NCI-H2196 (cell line): ENCODE measurements around the gene CLMN.

Source experiments
- DNase-seq: peaks from one replicate; lab custom pipeline; 2025; ENCODE audit not compliant: unreplicated experiment; lab: John Stamatoyannopoulos, UW

The CLMN gene

DNA sequence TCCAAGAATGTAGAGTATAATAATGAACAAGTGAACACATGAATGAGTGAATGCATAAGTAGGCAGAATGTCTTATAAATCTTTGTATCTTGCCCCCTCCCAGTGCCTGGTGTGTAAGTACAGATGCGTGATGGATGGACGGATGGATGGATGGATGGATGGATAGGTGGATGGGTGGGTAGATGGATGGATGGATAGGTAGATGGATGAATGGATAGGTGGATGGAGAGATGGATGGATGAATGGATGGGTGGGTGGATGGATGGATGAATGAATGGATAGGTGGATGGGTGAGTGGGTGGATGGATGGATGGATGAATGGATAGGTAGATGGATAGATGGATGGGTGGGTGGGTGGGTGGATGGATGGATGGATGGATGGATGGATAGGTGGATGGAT, 74.4 kb downstream of the CLMN start:
- no peak for DNase-seq

DNA sequence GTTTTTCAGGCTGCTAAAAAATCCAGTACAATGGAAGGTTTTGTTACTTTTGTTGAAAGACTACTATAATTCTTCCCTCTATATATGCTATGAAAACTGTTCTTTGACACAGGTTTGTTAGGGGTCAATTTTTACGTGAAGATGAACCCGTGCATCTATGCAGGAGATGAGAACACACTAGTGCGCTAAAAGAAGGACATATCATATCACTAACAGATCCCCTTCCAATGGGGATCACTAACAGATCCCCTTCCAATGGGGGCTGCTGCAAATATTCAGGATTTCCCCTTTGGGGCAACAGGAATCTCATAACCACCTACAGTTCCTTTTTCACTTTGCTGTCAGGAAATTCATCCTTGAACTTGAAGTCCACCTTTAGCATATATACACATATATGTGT, 75.1 kb downstream of the CLMN start:
- no peak for DNase-seq

DNA sequence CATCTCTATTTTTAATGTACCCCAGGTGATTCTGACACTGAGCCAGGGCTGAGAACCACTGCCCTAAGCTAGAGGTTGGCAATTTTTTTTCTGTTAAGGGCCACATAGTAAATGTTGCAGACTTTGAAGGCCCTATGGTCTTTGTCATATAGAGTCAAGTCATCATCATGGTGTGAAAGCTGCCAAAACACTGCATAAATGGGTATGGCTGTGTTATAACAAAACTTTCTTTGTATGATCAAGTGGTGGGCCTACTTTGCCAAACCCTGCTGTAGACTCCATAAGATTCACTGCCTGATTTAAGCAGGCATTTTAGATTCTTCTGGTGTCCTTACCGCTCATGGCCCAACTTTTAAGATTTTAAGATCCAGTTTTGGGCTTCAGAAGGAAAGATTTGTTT, 76.8 kb downstream of the CLMN start:
- no peak for DNase-seq

DNA sequence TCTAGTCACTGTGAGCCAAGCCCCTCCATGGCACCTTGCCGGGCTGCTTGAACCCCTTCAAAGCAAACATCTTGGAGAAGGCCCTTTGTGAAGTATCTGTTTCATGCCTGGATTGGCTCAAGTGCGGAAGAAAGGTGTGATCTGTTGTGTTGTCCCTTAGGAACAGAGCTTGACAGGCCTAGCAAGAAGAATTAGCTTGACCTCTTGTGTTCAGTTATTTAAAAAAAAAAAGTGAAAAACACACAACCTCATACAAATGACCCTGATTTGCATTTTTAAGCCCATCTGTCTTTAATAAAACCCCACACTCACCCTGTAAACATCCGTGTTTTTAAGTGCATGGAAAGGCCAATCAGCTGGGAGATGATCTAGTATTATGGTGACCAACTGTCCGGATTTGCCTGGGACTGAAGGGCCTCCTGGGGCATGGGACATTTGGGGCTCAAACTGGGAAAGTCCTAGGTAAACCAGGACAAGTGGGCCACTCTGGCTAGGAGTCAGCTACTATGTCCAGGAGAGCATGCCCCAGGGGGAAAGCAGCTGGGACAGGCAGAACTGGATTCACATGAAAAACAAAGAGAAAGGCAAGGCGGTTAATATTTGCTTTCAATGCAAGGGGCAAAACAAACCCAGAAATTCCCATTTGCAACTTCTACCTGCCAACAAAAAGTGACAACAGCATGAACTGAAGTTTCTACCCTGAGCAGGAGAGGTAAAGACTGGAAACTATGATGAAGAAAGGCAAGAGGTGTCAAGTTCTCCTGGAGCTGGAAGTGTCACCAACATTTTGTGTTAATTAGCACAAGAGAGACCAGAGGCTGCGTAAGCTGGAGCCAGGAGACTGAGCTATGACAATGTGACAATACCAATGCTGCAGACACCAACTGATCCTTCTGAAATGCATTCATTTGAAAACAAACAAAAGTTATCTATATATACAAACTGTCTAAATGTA, 78.6 kb downstream of the CLMN start:
- no peak for DNase-seq

DNA sequence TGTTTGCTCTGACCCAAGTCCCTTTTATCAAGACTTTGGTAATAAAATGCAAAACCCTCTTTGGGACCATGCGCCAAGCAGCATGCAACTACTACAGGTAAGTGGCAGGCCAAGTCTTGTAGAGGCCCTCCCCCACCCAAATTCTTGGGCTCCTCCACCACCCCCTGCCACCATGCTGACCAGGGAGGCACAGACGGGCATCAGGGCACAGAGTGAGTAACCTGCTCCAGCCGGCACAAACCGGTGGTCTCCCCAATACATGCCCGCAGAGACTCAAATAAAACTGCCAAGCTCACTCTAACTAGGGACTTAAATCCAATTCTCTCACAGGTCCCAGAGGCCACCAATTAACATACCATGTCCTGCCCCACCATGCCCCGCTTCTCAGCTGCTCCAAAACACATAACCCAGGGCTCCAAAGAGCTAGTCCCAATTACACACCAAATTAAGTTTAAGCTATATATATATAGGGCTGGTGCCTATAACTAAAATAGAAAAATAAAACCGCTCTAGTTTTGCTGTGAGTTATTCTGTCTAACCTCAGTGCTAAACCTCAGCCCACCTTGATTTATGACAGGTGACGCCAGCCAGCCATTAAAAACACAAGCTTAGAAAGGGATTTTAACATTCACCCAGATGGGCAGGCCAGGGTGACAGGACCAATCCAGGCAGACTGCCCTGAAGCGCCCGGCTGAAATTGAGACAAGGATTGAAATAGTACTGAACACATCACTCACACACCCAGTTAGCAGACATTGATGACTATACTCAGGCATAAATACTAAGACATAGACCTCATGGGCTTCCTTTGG, 81.0 kb downstream of the CLMN start:
- no peak for DNase-seq

DNA sequence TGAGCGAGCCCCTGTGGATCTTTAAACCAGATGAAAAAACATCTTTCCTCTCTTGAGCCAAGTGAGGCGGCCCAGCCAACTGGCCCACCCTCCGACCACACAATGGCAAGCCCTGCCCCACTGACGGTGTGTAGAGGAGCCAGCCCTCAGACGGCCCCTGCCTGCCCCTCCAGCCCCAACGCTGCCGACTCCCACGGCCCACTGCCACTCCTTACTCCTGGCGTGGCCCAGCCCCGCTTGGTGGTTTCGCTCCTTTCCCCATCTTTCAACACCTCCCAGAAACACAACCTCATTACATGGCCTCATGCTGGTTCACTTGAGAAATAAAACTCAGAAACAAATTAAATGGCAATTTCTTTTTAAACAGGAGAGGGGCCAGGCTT, 81.8 kb downstream of the CLMN start:
- no peak for DNase-seq

DNA sequence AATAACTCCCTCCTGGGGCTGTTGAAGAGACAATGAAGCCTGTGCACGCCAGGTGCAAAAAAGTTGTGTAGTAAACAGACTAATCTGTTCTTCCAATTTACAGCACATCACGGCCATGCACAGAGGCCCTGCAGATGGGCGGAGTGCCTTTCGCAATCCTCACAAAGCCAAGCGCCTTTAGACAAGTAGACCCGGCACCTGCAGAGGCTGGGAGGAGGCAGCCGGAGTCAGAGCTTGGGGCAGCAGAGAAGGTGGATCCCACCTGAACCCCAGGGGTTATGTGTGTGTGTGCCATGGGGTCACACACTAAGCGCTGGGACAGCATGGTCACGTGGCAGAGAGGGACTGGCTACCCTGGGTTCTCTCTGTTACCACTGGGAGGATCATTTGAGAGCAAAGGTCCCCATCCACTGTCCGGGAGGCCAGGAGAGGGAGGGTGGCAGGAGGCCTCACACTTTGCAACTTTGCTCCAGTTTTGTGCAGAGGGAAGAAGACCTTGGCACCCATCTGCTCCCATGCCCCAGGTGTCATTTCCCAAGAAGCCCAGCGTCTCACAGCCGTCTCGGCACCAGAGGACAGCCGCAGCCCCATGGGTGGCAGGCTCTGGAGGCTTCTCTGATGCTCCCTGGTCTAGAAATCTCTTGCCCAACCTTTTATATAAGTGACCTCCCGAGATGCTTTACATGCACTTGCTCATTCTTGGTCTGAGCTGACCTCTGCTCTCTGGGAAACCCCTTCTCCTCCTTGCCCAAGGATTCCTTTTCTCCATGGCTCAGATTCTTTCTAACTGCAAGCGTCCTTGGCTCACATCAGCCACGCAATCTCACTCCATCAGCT, 82.4 kb downstream of the CLMN start:
- DNase-seq: no peak

DNA sequence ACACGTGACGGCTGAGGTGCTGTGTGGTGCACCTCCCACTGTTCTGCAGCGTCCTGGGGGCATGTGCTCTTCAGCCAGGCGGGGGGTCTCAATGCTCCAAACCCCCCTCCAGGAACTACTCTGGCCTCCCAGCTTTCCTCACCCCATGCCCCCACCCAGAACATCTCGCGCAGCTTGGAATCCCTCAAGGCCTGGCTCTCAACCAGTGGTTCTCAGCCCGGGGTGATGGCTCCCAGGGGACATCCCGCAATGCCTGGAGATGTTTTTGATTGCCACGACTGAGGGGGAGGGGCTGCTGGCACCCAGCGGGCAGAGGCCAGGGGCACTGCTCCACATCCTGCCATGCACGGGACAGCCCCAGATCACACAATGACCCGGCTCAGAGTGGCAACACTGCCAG, 83.5 kb downstream of the CLMN start:
- DNase-seq: no peak

DNA sequence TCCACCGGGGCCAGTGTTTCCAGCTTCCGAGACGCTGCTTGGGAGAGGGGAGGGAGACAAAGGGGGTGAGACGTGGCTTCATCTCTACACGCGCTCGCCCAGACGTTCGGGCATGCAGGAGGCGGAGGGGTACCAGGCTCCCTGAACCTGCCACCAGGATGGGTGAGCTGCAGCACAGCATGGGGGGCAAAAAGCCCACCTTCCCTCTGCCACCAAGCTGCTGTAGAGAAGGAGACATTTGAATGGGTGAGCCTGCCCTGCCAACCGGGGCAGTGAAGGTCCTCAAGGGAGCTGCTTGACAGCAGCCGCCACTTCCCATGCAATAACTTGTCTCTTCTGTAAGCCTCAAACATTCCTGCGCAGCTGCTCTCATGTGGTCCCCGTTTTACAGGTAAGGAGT, 83.9 kb downstream of the CLMN start:
- DNase-seq: no peak

DNA sequence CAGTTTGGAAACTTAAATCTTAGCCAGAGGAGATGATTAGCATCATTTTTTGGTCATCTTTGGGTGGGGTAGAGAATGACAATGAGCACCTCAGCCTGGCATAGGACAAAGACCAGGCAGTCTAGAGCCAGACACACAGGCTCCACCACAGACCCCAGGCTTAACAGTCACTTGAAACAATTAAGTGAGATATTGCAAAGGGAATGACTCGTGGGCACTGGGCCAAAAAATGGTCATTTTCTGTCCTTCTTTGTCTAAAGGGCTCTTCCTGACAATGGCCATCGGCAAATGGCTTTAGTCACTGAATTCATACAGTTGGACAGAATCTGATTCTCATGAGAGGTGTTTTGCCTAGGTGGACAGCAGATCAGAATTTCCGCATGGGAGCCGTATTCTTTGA, 84.4 kb downstream of the CLMN start:
- DNase-seq: no peak

DNA sequence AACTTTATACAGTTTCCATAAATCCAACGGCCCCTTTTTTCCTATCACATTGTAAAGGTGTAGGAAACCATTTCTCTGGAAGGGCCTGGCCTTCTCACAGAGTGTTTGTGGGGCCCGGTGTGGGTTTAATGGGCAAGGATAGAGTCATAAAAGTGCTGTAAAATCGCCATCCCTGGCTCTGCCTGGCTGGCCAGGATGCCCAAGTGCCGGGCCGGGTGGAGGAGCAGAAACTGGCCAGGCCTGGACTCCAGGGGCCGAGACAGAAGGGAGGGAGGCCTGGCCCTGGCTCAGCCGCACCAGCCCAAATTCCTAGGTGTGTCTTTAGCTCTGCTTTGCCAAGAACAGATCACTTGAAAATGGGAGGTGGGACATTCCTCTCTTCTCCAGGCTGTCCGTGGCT, 85.3 kb downstream of the CLMN start:
- no peak for DNase-seq

DNA sequence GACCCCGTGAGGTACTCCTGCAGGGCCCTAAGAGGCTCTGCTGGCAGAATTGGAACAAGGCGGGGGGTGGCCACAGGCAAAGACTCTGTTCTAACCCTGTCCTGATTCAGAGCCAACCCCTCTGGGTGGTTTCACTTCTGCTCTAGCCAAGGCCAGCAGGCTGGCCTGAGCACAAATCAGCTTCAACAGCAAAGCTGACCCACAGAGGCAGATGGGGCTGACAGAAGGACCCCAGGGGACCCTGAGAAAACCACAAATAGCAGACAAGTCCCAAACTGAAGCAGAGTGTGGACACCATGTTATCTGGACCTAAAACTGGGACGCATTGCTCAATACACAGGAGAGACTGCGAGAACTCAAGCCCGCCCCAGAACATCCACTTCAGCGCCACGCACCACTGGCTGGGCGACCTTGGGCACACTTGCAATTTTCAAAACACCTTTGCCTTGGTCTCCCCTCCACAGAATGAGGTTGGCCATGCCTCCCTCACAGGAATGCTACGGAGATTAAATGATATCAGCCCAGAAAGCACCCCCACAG, 85.9 kb downstream of the CLMN start:
- DNase-seq: no peak

DNA sequence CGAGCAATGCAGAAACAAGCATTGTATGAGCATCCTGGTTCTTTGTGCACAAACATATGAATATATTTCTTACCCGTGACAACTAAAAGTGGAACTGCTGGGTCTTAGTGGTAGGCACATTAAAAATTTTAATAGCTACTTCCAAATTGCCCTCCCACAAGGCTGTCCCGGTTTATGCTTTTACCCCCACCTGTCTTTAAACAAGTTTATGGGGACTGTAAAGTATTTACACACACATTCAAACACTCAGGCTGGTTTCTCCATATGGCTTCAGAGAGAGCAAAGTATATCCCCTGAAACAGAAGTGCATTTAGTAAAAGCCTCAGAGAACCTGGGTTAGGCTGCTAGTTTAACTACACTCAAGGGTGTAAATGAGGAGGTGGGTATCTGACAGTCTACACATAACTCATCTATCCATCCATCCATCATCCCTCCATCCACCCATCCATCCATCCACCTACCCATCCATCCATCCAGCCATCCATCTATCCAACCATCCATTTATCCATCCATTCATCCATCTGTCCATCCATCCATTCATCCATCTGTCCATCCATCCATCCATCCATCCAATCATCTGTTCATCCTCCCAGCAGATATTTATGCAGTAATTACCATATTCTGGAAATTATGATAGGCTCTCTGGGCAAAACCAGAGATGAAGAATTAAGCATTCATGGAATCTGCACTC, 86.7 kb downstream of the CLMN start:
- no peak for DNase-seq

DNA sequence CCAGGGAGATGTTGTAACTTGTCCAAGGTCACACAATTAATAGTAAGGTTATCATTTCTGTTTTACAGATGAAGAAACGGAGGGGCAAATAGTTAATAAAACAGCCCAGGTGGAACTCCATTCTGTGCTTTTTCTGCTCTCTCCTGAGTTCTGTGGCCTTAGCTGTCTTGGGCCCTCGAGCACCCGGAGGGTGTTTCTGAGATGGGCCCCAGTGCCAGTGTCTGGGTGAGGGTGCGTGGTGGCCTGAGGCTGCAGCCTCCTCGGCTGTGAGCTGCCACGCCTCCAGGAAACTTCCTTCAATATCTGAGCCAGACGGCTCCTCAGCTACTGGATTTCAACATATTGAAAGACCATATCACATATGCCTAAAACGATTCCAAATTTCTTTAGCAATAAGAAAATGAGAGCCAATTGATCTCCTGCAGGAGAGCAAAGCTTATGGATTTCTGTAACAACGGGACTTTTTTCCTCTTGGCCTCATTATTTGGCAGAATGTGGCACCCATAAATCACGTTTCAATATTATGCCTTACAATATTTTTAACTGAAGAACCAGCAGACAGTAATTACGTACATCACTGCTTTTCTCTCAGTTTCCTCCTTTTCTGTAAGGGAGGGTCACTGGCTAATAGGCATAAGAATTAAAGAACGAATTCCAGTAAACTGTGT, 87.6 kb downstream of the CLMN start:
- no peak for DNase-seq

DNA sequence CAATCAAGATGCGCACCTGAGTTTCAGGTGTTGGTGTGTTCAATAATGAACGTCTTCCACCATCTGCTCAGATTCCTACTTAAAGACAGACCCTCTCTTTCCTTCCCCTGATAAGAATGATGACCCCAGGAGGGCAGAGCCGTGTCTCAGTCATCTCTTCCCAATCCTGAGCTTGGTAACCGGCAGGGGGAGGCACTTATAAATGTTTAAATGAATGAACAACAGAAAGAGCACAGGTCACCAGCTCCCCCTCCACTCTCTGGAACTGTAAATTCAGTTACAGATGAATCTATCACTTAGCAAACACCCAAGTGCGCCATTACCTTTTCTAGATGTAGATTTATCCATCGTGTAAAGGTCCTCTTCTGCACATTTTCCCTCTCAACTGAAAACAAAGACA, 90.0 kb downstream of the CLMN start:
- no peak for DNase-seq

DNA sequence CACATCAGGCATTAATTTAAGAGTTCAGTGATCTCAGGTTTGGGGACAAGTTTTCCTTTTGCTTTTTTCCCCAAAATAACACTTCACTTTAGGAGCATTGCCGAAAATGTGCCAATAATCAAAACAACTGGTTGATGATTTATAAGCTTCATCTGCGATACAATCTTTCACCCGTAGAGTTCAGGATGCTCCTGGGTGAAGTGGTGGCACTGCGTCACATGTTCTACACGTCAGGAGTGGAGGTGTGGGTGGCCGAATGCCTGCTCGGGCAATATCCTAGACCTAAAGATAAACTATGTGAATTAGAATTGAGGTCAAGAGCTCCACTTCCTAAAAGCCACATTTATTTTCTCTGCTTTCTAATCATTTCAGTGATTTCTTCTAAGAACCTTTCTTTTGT, 91.5 kb downstream of the CLMN start:
- DNase-seq: no peak

DNA sequence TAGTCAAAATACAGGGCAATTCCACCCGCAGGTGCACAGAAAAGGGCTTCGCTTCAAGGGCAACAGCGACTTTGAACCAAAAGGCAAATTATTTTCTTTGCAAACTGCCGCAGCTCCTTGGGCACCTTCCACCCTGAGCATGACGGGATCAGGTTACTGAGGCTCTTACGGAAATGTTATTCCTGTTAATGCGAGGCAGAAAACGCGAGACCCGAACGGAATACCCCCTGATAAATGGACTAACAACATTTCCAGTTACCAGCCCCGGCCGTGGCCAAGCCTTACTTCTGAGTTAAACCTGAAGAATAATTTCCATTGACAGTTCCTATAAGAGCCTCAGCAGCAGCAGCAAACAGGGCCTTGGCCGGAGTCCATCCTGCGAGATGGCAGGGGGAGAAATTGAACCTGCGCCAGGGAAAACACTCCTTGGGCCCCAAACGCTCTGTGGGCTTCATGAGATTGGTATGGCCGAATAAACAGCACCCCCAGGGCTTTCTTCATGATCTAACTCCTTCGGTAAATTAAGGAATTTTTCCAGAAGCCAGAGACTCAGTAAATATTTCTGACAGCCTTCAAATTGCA, 92.3 kb downstream of the CLMN start:
- no peak for DNase-seq

DNA sequence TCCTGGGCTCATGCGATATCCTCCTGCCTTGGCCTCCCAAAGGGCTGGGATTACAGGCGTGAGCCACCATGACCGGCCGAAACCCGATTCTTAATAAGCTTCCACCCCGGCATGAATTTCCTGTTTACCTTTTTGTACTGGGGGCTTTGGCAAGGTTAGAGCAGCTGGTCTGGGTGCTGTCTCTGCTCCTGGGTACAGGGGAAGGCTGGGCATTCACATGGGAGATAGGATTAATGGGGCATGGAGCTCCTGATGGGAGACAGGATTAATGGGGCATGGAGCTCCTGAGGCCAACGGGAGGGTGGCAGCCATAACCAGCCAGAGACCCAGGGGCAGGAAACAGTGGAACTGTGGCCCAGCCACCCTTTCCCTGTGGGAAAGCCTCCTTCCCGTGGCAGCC, 92.9 kb downstream of the CLMN start:
- no peak for DNase-seq

DNA sequence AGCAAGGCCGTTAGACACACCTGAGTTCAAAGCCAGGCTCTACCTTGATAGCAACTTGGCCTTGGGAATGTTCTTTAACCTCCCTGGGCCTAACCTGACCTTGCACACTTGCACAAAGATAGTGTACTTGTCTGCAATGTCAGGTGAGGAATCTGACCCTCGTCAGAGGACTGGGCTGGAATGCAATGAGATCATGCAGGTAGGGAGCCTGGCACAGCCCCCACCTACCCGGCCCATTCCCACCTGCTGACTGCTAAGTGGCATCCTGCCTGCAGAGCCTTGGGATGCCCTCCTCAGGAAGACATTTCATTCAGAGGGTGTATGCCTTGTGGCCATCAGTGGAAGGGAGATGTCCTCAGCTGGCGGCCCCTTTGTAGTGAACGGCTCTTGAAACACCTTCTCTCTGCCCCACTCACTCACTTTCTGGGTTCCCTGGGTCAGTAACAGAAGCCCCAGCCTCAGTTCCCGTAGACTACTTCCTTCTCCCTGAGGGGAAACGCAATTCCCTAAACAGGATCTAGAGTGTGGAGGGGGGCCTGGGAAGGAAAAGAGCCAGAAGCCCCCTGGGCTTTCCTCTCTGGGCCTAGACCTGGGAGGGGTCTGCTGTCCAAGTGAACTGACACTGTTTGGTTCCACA, 94.3 kb downstream of the CLMN start:
- DNase-seq: no peak
